ENCODE data around the gene CSN2. TPM values are rescaled to one million over a fixed set of nuclear protein-coding genes. Genes with fewer than 3 reads are reported as not detected.

CSN2 gene
- total and polyA plus RNA-seq, 2 of the 8 experiments (the other 6 are each of a cell fraction or from before 2014, with no cell fraction given): not detected

GRCh38 chr4:69909195-69909594 lies 56.3 kb downstream of the CSN2 start:
- CTCF ChIA-PET (ENCODE audit: partially characterized antibody): no interaction called here
- Histone ChIP-seq H3K18ac (ENCODE audit: extremely low read depth, low read length) (no peak overlapping the region), H4K5ac (ENCODE audit: insufficient read length, low read depth, low read length) (no peak overlapping the region), H2BK5ac (ENCODE audit: low read depth, low read length) (no peak overlapping the region), H3K79me1 (ENCODE audit: low read depth, low read length) (no peaks in the 10 kb centered on the region), H4K8ac (ENCODE audit: extremely low read depth, insufficient read depth, low read length) (no peak overlapping the region), H3K4me2 (ENCODE audit: insufficient read depth in 1 of 2, low read depth in 2 of 2, low read length in 2 of 2) (no peak overlapping the region), H3K23ac (ENCODE audit: insufficient read length) (no peak overlapping the region), H2BK20ac (ENCODE audit: low read length) (no peak overlapping the region), H2BK15ac (ENCODE audit: low read length) (no peak overlapping the region), H2AK5ac (ENCODE audit: low read depth, low read length) (no peak overlapping the region), H4K91ac (replicated peaks; ENCODE audit: insufficient read length, low read length) (no peak overlapping the region), H3K56ac (replicated peaks; ENCODE audit: insufficient read length, low read depth, low read length) (no peak overlapping the region), H3K9ac (replicated peaks in 1 of 4; ENCODE audit: extremely low read depth in 1 of 4, low read depth in 3 of 4, low read length in 3 of 4) (no peak overlapping the region), H3K27ac (ENCODE audit: low read depth, low read length) (no peak overlapping the region), H3K9me3 (ENCODE audit: insufficient read depth in 2 of 2, low read depth in 1 of 2, low read length in 1 of 2) (no peaks in the 10 kb centered on the region), H3K79me2 (ENCODE audit: control insufficient read depth in 1 of 2, insufficient read depth in 2 of 2, low read length in 2 of 2) (no peaks in the 10 kb centered on the region), H3K27me3 (replicated peaks in 1 of 4; ENCODE audit: control insufficient read depth in 3 of 4, extremely low read depth in 1 of 4, insufficient read depth in 3 of 4, low read length in 3 of 4) (no peaks in the 10 kb centered on the region), H3K4ac (replicated peaks; ENCODE audit: insufficient read length, low read depth, low read length) (no peak overlapping the region), H3K36me3 (ENCODE audit: control insufficient read depth in 2 of 4, insufficient read depth in 4 of 4, low read length in 3 of 4) (no peaks in the 10 kb centered on the region), H4K20me1 (replicated peaks in 1 of 2; ENCODE audit: control insufficient read depth in 1 of 2, insufficient read depth in 2 of 2, low read length in 2 of 2) (no peaks in the 10 kb centered on the region), H2AFZ (ENCODE audit: low read length) (no peak overlapping the region), H3K23me2 (ENCODE audit: low read depth, low read length) (no peaks in the 10 kb centered on the region), H2BK120ac (replicated peaks; ENCODE audit: low read depth, low read length) (no peak overlapping the region), H3K4me3 (ENCODE audit: extremely low read depth in 1 of 4, insufficient read depth in 2 of 4, low read depth in 3 of 4, low read length in 4 of 4) (no peak overlapping the region), H3K4me1 (replicated peaks in 1 of 4; ENCODE audit: control insufficient read depth in 3 of 4, insufficient read depth in 4 of 4, low read length in 3 of 4) (no peaks in the 10 kb centered on the region), H3K14ac (ENCODE audit: insufficient read length) (no peak overlapping the region), H2BK12ac (ENCODE audit: low read depth, low read length) (no peak overlapping the region)
- no peak for FAIRE-seq
- POLR2A ChIA-PET (ENCODE audit: partially characterized antibody): no interaction called here
- DNase-seq (ENCODE audit: low read depth in 1 of 2, low spot score in 2 of 2): no peak
- no peak for TF ChIP-seq RXRA (IDR thresholded peaks at IDR 0.05; ENCODE audit: insufficient read depth, low read depth, low read length)
- no peak for TF ChIP-seq CHD1 (IDR thresholded peaks at IDR 0.05; ENCODE audit: low read depth, low read length)
- no peak for TF ChIP-seq SIX5 (IDR thresholded peaks at IDR 0.05; ENCODE audit: low read depth, low read length)
- TF ChIP-seq YY1 (IDR thresholded peaks at IDR 0.05; ENCODE audit: low read depth, low read length): no peak
- WGBS, 2 experiments (ENCODE audit: extremely low coverage in 1 of 2, insufficient coverage in 1 of 2, insufficient read length in 1 of 2, insufficient replicate concordance in 2 of 2, low coverage in 1 of 2, low lambda C conversion rate in 2 of 2, missing lambda C conversion rate in 1 of 2): 91% methylated on average over 4 of the region's 4 CpGs; no CpG with 5 or more reads in 1 of the 2 experiments
